Measurements from ENCODE around the gene SS18L1.
A peak's percentile ranks its signal among the peaks of the same experiment; 100 is the strongest.

SS18L1 gene

DNA sequence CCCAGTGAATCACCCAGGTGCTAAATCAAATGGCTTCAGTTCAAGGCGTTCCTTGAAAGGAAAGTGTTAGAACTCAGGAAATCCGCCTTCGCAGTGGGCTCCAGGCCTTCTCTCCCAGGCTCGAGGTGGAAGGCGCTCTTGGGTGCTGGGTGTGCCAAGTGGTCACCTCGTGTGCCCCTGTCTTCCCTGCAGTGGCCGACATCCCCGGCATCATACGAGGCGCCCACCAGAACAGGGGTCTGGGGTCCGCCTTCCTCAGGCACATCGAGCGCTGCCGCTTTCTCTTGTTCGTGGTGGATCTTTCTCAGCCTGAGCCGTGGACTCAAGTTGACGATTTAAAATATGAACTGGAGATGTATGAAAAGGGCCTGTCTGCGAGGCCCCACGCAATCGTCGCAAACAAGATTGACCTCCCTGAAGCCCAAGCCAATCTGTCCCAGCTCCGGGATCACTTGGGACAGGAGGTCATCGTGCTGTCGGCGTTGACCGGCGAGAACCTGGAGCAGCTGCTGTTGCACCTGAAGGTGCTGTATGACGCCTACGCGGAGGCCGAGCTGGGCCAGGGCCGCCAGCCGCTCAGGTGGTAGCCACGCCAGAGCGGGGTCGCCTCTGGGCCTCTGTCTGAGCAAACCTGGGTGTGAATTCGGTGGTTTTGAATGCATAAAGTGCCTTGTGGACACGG lies 57.1 kb downstream of the SS18L1 start:
- no peak for DNase-seq

DNA sequence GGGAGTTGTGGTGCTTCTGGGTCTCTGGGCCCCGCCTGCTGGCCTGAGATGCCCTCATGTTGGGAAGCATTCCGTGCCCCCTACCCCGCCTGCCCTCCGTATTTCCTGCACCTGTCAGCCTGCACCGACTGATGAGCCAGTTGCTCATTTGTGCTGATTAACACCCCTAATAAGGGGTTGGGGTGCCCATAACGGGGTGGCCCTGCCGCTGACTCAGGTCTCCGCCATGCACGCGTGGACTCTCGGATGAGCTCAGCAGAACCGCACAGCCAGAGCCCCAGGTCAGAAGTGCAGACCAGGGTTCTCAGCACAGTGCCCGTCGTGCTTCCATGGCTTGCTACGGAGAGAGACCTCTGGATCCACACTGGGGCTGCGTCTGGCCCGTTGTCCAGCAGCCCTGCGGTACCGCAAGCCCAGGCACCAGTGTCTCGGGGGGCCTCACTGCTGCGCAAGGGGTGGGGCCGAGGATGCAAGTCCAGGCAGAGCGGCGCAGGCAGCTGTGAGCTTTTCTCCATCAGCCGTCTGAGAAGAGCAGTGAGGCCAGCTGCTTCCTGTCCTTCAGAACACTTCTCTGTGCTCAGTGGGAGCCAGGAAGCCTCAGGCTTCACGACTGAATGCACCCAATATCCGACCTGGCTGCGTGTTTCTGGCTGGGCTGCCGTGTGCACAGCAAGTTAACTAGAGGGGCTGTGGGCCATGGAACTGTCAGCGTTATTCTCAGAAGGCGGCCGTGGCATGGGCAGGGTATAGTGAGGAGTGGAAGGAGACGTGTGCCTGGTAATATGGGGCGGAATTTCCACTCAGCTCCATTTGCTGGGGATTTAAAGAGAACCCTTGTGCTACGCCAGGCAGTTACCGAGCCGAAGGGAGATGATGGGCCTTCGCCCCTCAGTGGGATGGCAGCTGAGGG lies 57.9 kb downstream of the SS18L1 start:
- DNase-seq, result peak; percentile 79

- peak; percentile 52 for DNase-seq
Measured at GRCh38 chr20:62202083-62202395, 58.5 kb downstream of the SS18L1 start.

DNA sequence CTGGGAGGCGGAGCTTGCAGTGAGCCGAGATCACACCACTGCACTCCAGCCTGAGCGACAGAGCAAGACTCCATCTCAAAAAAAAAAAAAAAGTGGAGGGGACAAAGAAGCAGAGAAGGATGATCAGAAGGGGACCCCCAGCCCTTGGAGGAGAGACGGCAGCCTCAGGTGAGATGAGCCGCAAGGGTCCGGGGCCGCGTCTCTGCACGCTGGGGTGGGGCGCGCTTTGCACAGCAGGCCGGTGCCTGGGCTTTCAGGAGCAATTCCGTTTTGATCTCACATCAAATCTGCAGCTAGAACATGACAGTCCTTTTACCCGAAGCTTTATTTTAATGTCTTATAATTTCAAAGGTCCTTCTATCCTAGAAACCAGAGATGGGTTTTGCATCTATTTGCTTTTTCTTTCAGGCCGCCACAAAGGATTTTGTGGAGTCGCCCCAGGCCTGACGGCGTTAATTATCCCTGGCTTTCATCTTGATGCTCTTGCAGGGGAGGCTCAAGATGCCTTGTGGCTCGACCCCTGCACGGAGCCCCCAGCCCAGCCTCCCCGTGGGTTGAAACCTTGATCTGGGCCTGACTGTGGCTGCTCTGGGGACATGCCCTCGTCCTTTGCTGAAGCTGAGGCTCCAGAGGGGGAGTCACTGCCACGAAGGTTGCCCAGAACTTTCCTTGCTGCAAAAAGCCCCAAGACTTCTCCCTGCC lies 59.3 kb downstream of the SS18L1 start:
- DNase-seq, result no peak

DNA sequence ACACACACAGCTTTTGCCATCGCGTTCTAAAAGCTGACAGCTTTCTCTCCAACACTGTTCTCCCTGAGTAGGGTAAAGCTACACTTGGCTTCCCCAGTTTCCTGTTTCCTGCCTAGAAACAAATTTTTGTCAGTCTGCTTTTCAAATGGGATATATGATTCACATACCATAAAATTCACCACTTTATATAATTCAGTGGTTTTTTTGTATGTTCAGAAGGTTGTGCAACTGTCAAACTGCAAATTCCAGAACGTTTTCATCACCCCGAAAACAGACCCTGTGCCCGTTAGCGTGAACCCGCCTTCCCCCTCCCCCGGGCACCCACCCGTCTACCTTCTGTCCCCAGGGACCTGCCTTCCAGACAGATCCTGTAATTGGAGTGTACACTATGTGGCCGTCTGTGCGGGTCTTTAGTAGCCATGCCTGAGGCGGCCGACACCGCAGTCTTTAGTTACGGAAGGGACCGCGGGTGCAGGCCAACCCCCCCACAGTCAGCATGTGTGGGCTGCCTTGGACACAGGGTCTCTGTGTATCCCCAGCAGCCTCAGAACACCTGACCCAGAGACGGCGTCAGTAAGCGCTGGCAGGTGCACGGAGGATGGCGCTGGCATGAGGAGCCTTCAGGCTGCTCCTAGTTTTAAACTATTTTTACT lies 59.9 kb downstream of the SS18L1 start:
- DNase-seq, result no peak

GRCh38 chr20:62205618-62206387 lies 62.2 kb downstream of the SS18L1 start:
- DNase-seq, result no peak

DNA sequence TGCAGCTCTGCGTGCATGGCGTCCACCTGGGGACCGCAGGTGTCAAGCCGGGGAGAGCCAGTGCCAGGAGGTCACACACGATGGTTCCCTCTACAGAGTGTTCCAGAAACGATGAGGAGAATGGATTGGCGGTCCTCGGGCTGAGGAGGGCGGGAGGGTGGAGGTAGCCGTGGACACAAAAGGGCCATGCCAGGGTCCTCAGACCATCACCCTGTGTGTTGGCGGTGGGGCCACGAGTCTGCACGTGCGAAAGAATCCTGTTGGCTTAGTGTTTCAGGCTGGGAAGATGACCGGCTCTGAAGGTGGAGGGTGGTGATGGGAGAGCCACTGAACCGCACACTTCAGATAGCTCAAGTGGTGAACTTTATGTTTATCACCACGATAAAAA lies 62.8 kb downstream of the SS18L1 start:
- DNase-seq, result no peak

- DNase-seq, result no peak
Measured at GRCh38 chr20:62208061-62208794, 64.7 kb downstream of the SS18L1 start.

GRCh38 chr20:62208795-62209755 lies 65.5 kb downstream of the SS18L1 start:
- no peak for DNase-seq

- DNase-seq, result no peak
Measured at GRCh38 chr20:62209850-62210495, 66.4 kb downstream of the SS18L1 start.

GRCh38 chr20:62210496-62210855 lies 66.9 kb downstream of the SS18L1 start:
- no peak for DNase-seq

DNA sequence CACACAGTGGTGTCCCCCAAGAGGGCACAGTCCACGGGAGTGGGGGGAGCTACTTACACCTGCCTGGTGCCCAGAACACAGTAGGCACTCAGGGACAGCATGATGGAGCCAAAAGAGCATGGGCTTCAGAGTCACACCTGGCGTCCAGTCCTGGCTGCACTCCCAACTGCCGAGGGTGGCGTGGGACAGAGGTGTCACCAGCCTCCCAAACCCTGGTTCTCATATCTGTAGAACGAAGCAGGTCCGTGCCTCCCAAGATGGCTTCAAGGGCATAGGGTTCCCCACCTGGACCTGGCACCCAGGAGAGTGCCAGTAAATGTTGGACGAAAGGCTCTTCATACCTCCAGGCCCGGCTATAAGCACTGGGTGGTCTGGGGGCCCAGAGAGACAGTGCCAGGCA lies 67.6 kb downstream of the SS18L1 start:
- DNase-seq, result no peak

- no peak for DNase-seq
Measured at GRCh38 chr20:62211769-62212288, 68.3 kb downstream of the SS18L1 start.

DNA sequence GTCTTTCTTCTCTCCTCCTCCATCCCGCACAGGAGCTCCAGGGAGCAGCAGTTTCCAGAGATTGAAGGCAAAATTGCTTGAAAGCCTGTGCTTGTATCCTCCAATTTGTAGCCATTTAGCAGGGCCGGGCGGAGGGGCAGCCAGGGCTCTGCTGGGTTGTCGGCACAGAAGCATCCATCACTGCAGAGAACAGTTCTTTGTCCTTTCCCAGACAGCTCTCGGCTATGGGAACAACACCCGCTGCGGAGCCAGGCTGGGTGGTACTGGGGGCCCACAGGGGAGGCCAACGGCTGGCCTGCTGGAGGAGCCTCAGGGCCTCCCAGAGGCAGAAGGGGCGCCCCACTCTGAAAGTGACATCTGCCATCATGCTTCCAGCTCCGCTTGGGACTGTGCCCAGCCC lies 68.7 kb downstream of the SS18L1 start:
- DNase-seq, result no peak

- DNase-seq, result peak; percentile 23
Measured at GRCh38 chr20:62214067-62214466, 70.5 kb downstream of the SS18L1 start.

DNA sequence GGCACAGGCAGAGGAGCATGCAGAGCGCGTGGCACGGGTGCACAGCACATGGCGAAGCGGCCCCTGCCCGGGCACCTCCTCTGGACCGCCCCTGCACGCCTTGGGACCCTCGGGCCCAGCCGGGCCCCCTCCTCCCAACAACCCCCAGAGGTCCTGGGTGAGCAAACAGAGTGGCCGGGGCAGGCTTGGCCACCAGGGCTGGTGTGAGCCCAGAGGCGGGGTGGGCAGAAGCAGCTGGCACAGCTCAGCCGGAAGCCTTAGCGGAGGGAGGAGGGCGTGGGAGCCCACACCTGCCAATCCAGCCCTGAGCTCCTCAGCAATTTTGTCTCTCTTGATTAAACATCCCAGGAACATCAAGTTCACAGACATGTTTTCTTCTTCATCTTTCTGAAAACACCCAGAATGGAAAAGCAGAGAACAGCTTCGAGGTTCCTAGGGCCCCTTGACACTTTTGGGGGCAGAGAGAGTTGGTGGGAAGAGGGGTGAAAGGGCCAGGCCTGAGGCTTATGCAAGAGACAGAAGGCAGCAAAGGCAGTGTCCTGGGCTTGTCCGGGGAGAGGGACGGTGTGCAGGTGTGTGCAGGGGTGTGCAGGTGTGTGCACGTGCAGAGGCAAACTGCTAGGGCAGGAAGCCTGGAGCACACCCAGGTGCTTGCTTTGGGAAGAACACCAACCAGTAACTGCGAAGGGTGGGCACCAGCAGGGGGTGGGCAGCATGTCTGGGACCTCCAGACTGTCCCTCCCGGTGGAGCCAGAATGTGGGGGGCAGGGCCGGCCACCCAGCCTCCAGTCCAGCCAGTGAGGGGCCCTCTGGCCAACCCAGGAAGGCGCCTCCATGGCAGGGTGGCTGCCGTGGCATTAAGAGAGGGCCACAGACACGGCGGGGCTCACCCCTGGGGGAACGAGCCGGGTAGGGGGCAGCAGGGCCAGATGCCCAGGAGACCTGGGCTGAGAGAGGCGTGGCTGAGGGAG lies 71.7 kb downstream of the SS18L1 start:
- DNase-seq, result no peak

- no peak for DNase-seq
Measured at GRCh38 chr20:62215991-62216635, 72.5 kb downstream of the SS18L1 start.
